T1000 (cell line): ENCODE results near the gene ZNF330.
A peak's percentile ranks its signal among the peaks of the same experiment; 100 is the strongest.

Source experiments
- DNase-seq: peaks from one replicate; lab custom pipeline; 2025; ENCODE audit warnings: mixed read lengths; lab: John Stamatoyannopoulos, UW

The ZNF330 gene

DNA sequence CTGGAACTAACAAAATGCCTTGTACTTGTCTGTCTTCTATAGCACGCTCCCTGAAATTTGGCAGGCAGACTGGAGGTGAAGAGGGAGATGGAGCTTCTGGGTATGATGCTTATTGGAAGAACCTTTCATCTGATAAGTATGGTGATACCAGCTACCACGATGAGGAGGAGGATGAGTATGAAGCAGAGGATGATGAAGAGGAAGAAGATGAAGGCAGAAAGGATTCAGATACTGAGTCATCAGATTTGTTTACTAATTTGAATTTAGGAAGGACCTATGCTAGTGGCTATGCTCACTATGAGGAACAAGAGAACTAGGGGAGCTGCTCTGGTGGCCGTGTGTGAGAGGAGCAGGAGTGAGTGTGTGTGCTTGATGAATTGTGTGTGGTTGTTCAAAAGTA, 13.0 kb downstream of the ZNF330 start:
- DNase-seq: no peak

DNA sequence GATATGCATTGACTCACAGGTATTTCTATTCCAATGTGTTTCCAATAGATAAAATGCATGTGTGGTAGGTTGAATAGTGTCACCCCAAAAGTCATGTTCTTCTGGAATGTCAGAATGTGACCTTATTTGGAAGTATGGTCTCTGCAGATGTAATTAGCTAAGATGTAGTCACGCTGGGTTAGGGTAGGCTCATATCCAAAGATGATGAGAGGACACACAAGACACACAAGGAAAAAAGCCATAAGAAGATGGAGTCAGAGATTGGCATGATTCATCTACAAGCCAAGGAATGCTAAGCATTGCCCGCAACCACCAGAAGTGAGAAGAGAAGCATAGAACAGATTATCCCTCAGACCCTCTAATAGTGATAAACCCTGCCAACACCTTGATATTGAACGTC, 17.5 kb downstream of the ZNF330 start:
- no peak for DNase-seq

- DNase-seq: no peak
These were observed 19.6 kb downstream of the ZNF330 start for GRCh38 chr4:141240259-141240658.

GRCh38 chr4:141240671-141241070, 20.0 kb downstream of the ZNF330 start:
- no peak for DNase-seq

- DNase-seq: no peak
These were observed 21.3 kb downstream of the ZNF330 start for GRCh38 chr4:141241986-141242385.

DNA sequence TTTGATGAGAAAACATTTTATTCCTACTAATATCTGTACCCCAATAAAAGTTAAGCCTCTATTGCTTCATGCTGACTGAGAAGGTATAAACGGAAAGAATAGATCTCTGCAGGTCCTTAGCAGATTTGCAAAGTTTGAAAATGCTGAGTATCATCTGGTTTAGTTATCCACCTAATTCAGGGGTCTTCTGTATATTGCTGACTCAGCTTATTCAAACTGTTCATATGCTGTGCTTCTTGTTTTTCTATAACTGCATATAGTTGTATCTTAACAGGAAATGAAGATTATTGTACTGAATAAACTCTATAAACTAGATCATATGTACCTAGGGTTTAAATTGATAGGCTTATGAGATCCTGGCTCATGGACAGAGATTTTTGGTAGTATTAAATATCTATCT, 23.7 kb downstream of the ZNF330 start:
- DNase-seq: no peak

- no peak for DNase-seq
These were observed 25.5 kb downstream of the ZNF330 start for GRCh38 chr4:141246243-141246642.

- DNase-seq: no peak
These were observed 26.2 kb downstream of the ZNF330 start for GRCh38 chr4:141246683-141247429.

GRCh38 chr4:141247430-141247780, 26.7 kb downstream of the ZNF330 start:
- DNase-seq: no peak

DNA sequence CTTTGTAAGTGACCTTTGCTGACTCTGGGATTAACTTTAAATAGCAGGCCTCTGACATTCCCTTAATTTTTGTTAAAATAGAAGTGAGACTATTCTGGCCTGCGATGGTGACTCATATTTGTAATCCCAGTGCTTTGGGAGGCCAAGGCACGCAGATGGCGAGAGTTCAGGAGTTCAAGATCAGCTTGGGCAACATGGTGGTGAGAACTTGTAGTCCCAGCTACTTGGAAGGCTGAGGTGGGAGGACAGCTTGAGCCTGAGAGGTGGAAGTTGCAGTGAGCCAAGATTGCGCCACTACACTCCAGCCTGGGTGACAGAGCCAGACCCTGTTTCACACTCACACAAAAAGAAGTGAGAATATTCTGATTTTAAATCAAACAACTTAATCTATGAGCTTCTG, 27.3 kb downstream of the ZNF330 start:
- DNase-seq: no peak

DNA sequence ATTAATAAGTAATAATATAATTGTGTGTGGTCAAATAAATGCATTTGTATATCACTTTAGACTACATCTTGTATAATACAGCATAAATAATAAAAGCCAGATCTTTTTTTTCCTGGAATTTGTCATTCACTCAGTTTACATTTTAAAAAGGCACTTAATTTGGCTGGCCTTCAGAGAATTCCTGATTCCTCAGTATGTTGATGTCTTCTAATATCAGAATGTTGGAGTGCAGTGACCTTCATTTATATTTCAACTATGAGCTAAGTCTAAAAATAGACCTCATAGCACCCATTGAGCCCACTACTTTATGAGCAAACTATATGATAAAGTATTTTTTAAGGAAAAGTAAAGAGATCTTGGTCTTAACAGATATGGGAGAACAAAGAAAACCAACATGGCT, 27.8 kb downstream of the ZNF330 start:
- no peak for DNase-seq

DNA sequence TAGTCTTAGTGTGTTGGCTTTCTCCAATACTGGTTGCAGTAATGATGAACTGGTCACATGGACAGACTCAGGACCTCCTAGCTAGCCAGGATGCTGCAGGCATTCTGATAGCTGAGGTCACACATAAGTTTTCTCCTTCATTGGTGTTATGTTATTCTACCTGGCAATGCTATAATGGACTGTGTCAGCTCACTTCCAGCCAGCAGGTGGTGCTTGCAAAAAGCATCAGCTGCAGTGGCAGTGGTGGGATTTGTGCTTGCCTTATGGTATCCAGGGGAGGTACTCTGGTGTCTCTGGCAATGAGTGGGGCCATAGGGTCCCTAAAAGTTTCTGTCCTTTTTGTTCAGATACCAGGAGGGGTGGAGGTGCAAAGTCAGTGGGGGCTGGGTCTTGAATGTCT, 33.6 kb downstream of the ZNF330 start:
- no peak for DNase-seq

DNA sequence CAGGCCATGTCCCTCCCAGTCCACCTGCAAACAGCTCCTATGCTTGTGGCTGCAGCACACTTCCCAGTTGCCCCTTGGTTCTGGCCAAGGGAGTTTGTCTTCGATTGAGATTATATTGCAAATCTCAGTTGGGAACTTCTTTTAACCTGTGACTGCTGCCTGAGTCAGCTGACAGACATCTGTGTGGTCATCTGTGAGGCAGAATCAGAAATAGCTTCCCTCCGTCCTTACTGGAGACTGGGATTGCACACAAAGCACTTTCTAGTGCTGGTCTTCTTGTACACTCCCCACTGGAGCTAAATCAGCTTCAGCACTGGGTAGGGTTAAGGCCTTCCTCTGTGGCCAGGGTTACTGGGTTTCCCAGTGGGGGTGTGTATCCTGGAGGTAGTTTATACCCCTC, 34.3 kb downstream of the ZNF330 start:
- no peak for DNase-seq

GRCh38 chr4:141258558-141258957, 37.9 kb downstream of the ZNF330 start:
- DNase-seq: no peak

DNA sequence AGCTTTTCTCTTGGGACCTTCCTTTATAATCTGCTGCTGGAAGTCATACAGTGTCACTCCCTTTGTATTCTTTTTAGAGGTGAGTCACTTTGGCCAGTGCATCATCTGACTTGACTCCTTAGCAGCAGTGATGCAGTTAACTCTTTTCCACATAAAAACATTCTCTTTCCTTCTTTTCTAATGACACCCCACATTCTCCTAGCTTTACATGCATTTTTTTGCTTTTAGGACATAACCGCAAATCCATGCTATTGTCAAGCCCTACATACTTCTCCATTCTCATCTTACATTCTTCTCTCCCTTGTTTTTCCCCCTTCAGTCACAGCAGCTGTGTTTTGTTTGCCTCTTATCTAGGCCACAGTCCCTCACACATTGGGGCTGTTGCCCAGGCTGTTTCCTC, 55.1 kb downstream of the ZNF330 start:
- DNase-seq: peak; percentile 18

DNA sequence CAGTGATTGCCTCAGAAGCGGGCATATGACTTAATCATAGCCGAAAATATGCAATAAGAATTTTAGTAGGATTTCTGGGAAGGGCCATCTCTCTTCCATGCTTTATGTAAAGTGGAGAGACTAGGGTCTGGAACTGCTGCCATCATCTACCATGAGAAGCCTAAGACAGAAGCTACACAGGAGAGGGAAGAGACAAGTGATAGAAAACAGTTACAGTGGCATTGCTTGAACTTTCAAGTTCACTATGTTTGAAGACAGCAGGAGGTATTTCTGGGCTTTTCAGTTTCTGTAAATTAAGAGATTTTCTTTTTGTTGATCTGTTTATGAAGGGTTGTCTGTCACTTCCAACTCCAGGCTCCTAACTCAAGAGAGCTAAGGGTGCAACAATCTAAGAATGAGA, 62.5 kb downstream of the ZNF330 start:
- no peak for DNase-seq

GRCh38 chr4:141283563-141283962, 62.9 kb downstream of the ZNF330 start:
- DNase-seq: no peak
